HFF-Myc (cell line): ENCODE data around the gene MATN3.

ENCODE experiments used
- DNase-seq: peaks from one replicate; pipeline ENCODE4 v3.0.0-alpha.2; 2011; ENCODE audit warnings: low read depth; ENCODE audit errors: extremely low read depth
- H3K4me3 ChIP-seq: replicated peaks from 2 replicates; pipeline ENCODE4 v1.5.1; 2011; ENCODE audit warnings: low read depth, mild to moderate bottlenecking, control low read depth, low read length
- CTCF ChIP-seq: IDR thresholded peaks from 2 replicates; pipeline ENCODE4 v1.5.1; 2012; ENCODE audit warnings: mild to moderate bottlenecking, low read depth, low read length, control low read depth; ENCODE audit errors: missing control alignments

MATN3 gene

GRCh38 chr2:20016346-20016745 is 3.9 kb upstream of the MATN3 start:
- DNase-seq: no peak
- H3K4me3 ChIP-seq: no peak overlapping the region
- no peak for TF ChIP-seq CTCF

GRCh38 chr2:20015482-20016083 is 3.1 kb upstream of the MATN3 start:
- peak; percentile 36 for DNase-seq
- TF ChIP-seq CTCF: peak; percentile 46

GRCh38 chr2:20013126-20013849 is 820 bp upstream of the MATN3 start:
- H3K4me3 ChIP-seq: peak overlapping the region; percentile 29
- no peak for DNase-seq
- no peak for TF ChIP-seq CTCF

More at GRCh38 chr2:20015482-20016083, 3.1 kb upstream of the MATN3 start:
- no peak overlapping the region for H3K4me3 ChIP-seq

- H3K4me3 ChIP-seq: peak overlapping the region; percentile 29
- DNase-seq: no peak
- no peak for TF ChIP-seq CTCF
Measured at GRCh38 chr2:20012032-20012281, 511 bp downstream of the MATN3 start.

- no peak overlapping the region for H3K4me3 ChIP-seq
- no peak for TF ChIP-seq CTCF
- DNase-seq: no peak
Measured at GRCh38 chr2:20011276-20012031, 1.0 kb downstream of the MATN3 start.

GRCh38 chr2:20008703-20009102 is 3.8 kb downstream of the MATN3 start:
- TF ChIP-seq CTCF: no peak
- no peak overlapping the region for H3K4me3 ChIP-seq
- no peak for DNase-seq
